Left ventricle myocardium inferior (tissue), 1 donor: Measurements from ENCODE around the gene CCR5. TPM values are rescaled to one million over a fixed set of nuclear protein-coding genes. Genes with fewer than 3 reads are reported as not detected.
A peak's percentile ranks its signal among the peaks of the same experiment; 100 is the strongest.

Source experiments
- DNase-seq: peaks from one replicate; pipeline ENCODE4 v3.0.0-alpha.2; 2020
- H3K27ac ChIP-seq: fragments of 200-600 bp; replicated peaks from 2 replicates; pipeline ENCODE4 v1.8.0; 2021
- H3K27me3 ChIP-seq: fragments of 200-600 bp; 2 replicates; pipeline ENCODE4 v1.8.0; 2021; ENCODE audit warnings: low read depth
- H3K36me3 ChIP-seq: fragments of 200-600 bp; 2 replicates; pipeline ENCODE4 v1.8.0; 2021
- H3K4me1 ChIP-seq: fragments of 200-600 bp; 2 replicates; pipeline ENCODE4 v1.8.0; 2021
- H3K4me3 ChIP-seq: fragments of 200-600 bp; 2 replicates; pipeline ENCODE4 v1.8.0; 2021; ENCODE audit warnings: mild to moderate bottlenecking, moderate library complexity
- H3K9me3 ChIP-seq: fragments of 200-600 bp; replicated peaks from 2 replicates; pipeline ENCODE4 v1.8.0; 2021
- intact Hi-C: fragments of 100-400 bp; cut with micrococcal nuclease; formaldehyde crosslinking; loops from one replicate; pipeline ENCODE4 v1.11.0; 2022
- total RNA-seq: library from RNA; stranded (reverse); fragmentation: NEBNext Ultra II Directional; extraction: Animal tissue kit (Norgen Biotek cat#: 25700); gene quantifications from one replicate; pipeline ENCODE4 v1.2.1, GENCODE V29; 2021
- TF ChIP-seq, protein P1 (sequence below): fragments of 200-600 bp; IDR thresholded peaks from 2 replicates; pipeline ENCODE4 v1.8.0; 2021; ENCODE audit warnings: antibody characterized with exemption, mild to moderate bottlenecking, borderline replicate concordance
- donor health status: DM: no; HTN: yes; CAD: no; lungs with severe emphysema.

CCR5 gene
- total RNA-seq, 1 donor from 2014 or later: 0.22 TPM

DNA sequence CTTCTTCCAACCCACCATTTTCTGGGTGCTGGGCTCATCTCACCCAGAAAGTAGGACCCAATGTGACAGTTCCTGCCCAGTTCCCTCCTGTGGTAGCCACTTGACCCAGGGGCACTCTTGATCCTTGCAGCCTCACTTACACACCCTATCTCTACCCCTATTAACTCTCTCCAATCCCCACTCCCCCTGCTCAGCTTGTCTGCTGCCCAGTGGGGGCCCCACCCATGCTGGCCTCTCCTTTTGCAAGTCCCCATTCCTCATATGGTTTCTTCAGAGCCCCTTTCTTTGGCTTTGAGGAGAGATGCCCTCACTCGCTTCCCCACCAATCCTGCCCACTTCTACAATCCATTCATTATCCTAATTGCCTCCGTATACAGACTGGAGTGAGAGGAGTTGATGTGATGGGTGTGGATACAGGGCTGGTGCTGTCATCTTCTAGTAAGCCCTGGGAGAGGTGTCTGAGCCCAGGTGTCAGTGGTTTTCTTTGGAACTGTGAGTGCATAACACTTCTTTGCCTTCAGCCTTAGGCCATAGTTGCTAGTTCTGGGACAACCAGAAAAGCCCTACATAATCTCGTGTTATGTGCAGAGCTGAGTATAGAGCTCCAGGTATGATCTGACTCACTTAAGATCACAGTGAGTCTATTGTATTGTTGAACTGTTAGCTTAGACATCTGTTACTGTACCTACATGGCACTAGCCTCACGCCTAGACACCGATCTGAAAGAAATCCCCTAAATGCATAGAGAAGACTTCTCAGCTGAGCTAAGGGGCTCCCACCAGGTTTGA lies 4.8 kb upstream of the CCR5 start:
- Histone ChIP-seq H3K4me1 (no peaks in the 10 kb centered on the region), H3K4me3 (no peak overlapping the region), H3K27ac (no peak overlapping the region), H3K27me3 (peaks cover 43% of the 10 kb centered on the region), H3K36me3 (no peaks in the 10 kb centered on the region), H3K9me3 (no peaks in the 10 kb centered on the region)
- TF ChIP-seq, protein P1, sequence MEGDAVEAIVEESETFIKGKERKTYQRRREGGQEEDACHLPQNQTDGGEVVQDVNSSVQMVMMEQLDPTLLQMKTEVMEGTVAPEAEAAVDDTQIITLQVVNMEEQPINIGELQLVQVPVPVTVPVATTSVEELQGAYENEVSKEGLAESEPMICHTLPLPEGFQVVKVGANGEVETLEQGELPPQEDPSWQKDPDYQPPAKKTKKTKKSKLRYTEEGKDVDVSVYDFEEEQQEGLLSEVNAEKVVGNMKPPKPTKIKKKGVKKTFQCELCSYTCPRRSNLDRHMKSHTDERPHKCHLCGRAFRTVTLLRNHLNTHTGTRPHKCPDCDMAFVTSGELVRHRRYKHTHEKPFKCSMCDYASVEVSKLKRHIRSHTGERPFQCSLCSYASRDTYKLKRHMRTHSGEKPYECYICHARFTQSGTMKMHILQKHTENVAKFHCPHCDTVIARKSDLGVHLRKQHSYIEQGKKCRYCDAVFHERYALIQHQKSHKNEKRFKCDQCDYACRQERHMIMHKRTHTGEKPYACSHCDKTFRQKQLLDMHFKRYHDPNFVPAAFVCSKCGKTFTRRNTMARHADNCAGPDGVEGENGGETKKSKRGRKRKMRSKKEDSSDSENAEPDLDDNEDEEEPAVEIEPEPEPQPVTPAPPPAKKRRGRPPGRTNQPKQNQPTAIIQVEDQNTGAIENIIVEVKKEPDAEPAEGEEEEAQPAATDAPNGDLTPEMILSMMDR: no peak
- intact Hi-C loops: no loop called here
- no peak for DNase-seq

- Histone ChIP-seq H3K36me3 (no peaks in the 10 kb centered on the region), H3K27ac (no peak overlapping the region), H3K9me3 (no peaks in the 10 kb centered on the region), H3K27me3 (peaks cover 45% of the 10 kb centered on the region), H3K4me3 (no peak overlapping the region), H3K4me1 (no peaks in the 10 kb centered on the region)
- intact Hi-C loops: no loop called here
- TF ChIP-seq, protein P1: no peak
- DNase-seq: peak; percentile 28
These were observed 2.9 kb upstream of the CCR5 start for GRCh38 chr3:46367811-46368210.

DNA sequence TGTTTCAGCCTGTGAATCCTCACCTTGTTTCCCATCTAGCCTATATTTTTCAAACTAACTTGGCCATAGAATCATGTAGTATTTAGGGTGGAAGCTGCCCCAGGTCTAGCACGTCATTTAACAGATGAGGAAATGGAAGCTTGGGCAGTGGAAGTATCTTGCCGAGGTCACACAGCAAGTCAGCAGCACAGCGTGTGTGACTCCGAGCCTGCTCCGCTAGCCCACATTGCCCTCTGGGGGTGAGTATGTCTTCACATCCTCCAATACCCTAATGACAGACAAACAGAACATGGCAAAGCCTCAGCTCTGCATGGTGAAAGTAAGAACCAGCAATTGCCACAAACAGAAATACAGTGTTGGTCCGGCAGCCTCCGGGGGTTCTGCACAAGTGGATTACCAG lies 2.2 kb upstream of the CCR5 start:
- Histone ChIP-seq H3K36me3 (no peaks in the 10 kb centered on the region), H3K4me3 (no peak overlapping the region), H3K9me3 (no peaks in the 10 kb centered on the region), H3K27ac (no peak overlapping the region), H3K27me3 (peaks cover 53% of the 10 kb centered on the region), H3K4me1 (no peaks in the 10 kb centered on the region)
- intact Hi-C loops: no loop called here
- peak; percentile 41 for DNase-seq
- TF ChIP-seq, protein P1: no peak

DNA sequence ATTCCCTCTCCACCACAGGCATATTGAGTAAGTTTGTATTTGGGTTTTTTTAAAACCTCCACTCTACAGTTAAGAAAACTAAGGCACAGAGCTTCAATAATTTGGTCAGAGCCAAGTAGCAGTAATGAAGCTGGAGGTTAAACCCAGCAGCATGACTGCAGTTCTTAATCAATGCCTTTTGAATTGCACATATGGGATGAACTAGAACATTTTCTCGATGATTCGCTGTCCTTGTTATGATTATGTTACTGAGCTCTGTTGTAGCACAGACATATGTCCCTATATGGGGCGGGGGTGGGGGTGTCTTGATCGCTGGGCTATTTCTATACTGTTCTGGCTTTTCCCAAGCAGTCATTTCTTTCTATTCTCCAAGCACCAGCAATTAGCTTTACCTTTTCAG lies 1.6 kb upstream of the CCR5 start:
- no peak for DNase-seq
- Histone ChIP-seq H3K36me3 (no peaks in the 10 kb centered on the region), H3K4me1 (no peaks in the 10 kb centered on the region), H3K4me3 (no peak overlapping the region), H3K27me3 (peaks cover 56% of the 10 kb centered on the region), H3K27ac (no peak overlapping the region), H3K9me3 (no peaks in the 10 kb centered on the region)
- TF ChIP-seq, protein P1: no peak
- intact Hi-C loops: no loop called here

GRCh38 chr3:46369675-46370132 lies 1.0 kb upstream of the CCR5 start:
- H3K9me3 ChIP-seq: no peaks in the 10 kb centered on the region
- H3K36me3 ChIP-seq: no peaks in the 10 kb centered on the region
- no peak for DNase-seq
- H3K4me1 ChIP-seq: no peaks in the 10 kb centered on the region
- intact Hi-C loops: no loop called here
- TF ChIP-seq, protein P1: no peak
- peaks cover 62% of the 10 kb centered on the region for H3K27me3 ChIP-seq
- H3K4me3 ChIP-seq: no peak overlapping the region
- H3K27ac ChIP-seq: no peak overlapping the region
